SK-N-SH treated with all-trans-retinoic acid at 6 μM for 48 hours (cell line): ENCODE results near the gene BABAM2.

Experiments used
- POU6F1 ChIP-seq: fragments of 250-450 bp; sonication (Bioruptor Pico); IDR thresholded peaks from 2 replicates; pipeline ENCODE4 v1.8.0; 2021; ENCODE audit warnings: low read depth, mild to moderate bottlenecking, moderate library complexity, borderline replicate concordance
- ZC3H10 ChIP-seq: fragments of 250-450 bp; sonication (Bioruptor Pico); IDR thresholded peaks from 2 replicates; pipeline ENCODE4 v1.5.1; 2021; ENCODE audit warnings: mild to moderate bottlenecking, moderate library complexity
- ZFP30 ChIP-seq: fragments of 450-650 bp; formaldehyde crosslinking; IDR thresholded peaks from 2 replicates; pipeline ENCODE4 v1.5.0; 2022; ENCODE audit warnings: mild to moderate bottlenecking, moderate library complexity

- TF ChIP-seq POU6F1 (no peak), ZC3H10 (CRISPR knock-in tag) (no peak), ZFP30 (CRISPR knock-in tag) (no peak)
Measured at GRCh38 chr2:28063492-28063962, 173.0 kb downstream of the BABAM2 start.
